ENCODE data around the gene PLPPR3. TPM values are rescaled to one million over a fixed set of nuclear protein-coding genes. Genes with fewer than 3 reads are reported as not detected.

Gene PLPPR3
- polyA plus RNA-seq, 1 donor from 2014 or later: 239 TPM

DNA sequence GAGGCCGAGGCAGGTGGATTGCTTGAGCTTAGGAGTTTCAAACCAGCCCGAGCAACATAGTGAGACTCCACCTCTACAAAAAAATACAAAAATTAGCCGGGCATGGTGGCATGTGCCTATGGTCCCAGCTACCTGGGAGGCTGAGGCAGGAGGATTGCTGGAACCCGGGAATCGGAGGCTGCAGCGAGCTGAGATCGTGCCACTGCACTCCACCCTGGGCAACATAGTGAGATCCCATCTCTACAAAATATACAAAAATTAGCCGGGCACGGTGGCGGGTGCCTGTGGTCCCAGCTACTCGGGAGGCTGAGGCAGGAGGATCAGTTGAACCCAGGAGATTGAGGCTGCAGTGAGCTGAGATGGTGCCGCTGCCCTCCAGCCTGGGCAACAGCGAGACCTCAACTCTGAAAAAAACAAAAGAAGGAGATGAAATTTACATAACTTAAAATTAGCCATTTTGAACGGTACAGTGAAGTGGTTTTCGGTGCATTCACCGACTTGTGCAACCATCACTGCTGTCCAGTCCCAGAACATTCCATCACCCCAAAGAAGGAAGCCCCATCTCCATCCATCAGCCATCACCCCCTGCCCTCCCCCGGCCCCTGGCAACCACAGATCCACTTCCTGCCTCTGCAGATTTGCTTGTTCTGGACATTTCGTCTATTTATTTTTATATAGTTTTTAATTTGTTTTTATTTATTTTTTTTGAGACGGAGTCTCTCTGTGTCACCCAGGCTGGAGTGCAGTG is 4.3 kb upstream of the PLPPR3 start:
- no peaks in the 10 kb centered on the region for H4K20me1 ChIP-seq (ENCODE audit: insufficient read depth)
- no peak overlapping the region for H2AFZ ChIP-seq (ENCODE audit: low read depth, low read length)
- H3K79me2 ChIP-seq (replicated peaks; ENCODE audit: insufficient read depth, low read length): peaks cover 14% of the 10 kb centered on the region
- no peak overlapping the region for H3K4me2 ChIP-seq (ENCODE audit: low read length)
- TF ChIP-seq MXI1 (conservative IDR thresholded peaks at IDR 0.05; ENCODE audit: poor library complexity, severe bottlenecking) (no peak), TAF1 (IDR thresholded peaks at IDR 0.05; ENCODE audit: low read depth) (no peak), EZH2 (IDR thresholded peaks at IDR 0.05; ENCODE audit: borderline replicate concordance, insufficient read depth, low read length, poor library complexity, severe bottlenecking) (no peak), SMC3 (conservative IDR thresholded peaks at IDR 0.05; ENCODE audit: poor library complexity) (no peak), EP300 (conservative IDR thresholded peaks at IDR 0.05; ENCODE audit: poor library complexity, severe bottlenecking) (no peak), RAD21 (conservative IDR thresholded peaks at IDR 0.05) (no peak), POLR2AphosphoS5 (IDR thresholded peaks at IDR 0.05) (no peak)
- TF ChIP-seq, protein P1, sequence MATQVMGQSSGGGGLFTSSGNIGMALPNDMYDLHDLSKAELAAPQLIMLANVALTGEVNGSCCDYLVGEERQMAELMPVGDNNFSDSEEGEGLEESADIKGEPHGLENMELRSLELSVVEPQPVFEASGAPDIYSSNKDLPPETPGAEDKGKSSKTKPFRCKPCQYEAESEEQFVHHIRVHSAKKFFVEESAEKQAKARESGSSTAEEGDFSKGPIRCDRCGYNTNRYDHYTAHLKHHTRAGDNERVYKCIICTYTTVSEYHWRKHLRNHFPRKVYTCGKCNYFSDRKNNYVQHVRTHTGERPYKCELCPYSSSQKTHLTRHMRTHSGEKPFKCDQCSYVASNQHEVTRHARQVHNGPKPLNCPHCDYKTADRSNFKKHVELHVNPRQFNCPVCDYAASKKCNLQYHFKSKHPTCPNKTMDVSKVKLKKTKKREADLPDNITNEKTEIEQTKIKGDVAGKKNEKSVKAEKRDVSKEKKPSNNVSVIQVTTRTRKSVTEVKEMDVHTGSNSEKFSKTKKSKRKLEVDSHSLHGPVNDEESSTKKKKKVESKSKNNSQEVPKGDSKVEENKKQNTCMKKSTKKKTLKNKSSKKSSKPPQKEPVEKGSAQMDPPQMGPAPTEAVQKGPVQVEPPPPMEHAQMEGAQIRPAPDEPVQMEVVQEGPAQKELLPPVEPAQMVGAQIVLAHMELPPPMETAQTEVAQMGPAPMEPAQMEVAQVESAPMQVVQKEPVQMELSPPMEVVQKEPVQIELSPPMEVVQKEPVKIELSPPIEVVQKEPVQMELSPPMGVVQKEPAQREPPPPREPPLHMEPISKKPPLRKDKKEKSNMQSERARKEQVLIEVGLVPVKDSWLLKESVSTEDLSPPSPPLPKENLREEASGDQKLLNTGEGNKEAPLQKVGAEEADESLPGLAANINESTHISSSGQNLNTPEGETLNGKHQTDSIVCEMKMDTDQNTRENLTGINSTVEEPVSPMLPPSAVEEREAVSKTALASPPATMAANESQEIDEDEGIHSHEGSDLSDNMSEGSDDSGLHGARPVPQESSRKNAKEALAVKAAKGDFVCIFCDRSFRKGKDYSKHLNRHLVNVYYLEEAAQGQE (IDR thresholded peaks at IDR 0.05; ENCODE audit: borderline replicate concordance): no peak
- TF ChIP-seq, protein P2, sequence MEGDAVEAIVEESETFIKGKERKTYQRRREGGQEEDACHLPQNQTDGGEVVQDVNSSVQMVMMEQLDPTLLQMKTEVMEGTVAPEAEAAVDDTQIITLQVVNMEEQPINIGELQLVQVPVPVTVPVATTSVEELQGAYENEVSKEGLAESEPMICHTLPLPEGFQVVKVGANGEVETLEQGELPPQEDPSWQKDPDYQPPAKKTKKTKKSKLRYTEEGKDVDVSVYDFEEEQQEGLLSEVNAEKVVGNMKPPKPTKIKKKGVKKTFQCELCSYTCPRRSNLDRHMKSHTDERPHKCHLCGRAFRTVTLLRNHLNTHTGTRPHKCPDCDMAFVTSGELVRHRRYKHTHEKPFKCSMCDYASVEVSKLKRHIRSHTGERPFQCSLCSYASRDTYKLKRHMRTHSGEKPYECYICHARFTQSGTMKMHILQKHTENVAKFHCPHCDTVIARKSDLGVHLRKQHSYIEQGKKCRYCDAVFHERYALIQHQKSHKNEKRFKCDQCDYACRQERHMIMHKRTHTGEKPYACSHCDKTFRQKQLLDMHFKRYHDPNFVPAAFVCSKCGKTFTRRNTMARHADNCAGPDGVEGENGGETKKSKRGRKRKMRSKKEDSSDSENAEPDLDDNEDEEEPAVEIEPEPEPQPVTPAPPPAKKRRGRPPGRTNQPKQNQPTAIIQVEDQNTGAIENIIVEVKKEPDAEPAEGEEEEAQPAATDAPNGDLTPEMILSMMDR (IDR thresholded peaks at IDR 0.05; ENCODE audit: poor library complexity, severe bottlenecking): no peak
- no peaks in the 10 kb centered on the region for H3F3A ChIP-seq (ENCODE audit: insufficient read depth, low read length, poor library complexity, severe bottlenecking)
- no peaks in the 10 kb centered on the region for H3K9me3 ChIP-seq (ENCODE audit: low read length)
- H3K27me3 ChIP-seq (ENCODE audit: insufficient read depth, low read depth, low read length): no peaks in the 10 kb centered on the region
- no peaks in the 10 kb centered on the region for H3K36me3 ChIP-seq (ENCODE audit: insufficient read depth, low read length)
- H3K9me2 ChIP-seq (ENCODE audit: insufficient read depth, low read length): no peaks in the 10 kb centered on the region
- H3K27ac ChIP-seq (ENCODE audit: low read length): no peak overlapping the region
- H3K4me3 ChIP-seq (ENCODE audit: low read length): no peak overlapping the region
- H3K9ac ChIP-seq (ENCODE audit: low read length): no peak overlapping the region

DNA sequence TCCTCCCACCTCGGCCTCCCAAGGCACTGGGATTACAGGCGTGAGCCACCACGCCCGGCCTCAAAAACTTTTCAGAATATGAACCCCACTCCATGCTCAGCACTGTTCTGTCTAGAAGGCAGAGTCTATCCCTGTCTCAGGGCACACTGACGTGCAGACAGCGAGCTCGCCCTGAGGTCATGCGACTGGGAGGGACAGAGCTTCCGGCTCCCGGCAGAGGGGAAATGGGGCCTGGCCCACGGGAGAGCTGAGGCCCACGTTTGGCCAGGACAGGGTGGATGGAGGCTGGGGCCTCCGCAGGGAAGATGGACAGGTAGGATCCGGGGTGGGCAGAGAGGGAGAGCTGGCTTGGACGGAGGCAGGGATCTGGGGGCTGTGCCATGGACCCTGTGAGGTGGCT is 3.1 kb upstream of the PLPPR3 start:
- Histone ChIP-seq H3K9me2 (ENCODE audit: insufficient read depth, low read length) (no peaks in the 10 kb centered on the region), H4K20me1 (ENCODE audit: insufficient read depth) (no peaks in the 10 kb centered on the region), H3K36me3 (ENCODE audit: insufficient read depth, low read length) (no peaks in the 10 kb centered on the region), H3K79me2 (replicated peaks; ENCODE audit: insufficient read depth, low read length) (peaks cover 25% of the 10 kb centered on the region), H2AFZ (ENCODE audit: low read depth, low read length) (no peak overlapping the region), H3K4me3 (ENCODE audit: low read length) (no peak overlapping the region), H3F3A (ENCODE audit: insufficient read depth, low read length, poor library complexity, severe bottlenecking) (no peaks in the 10 kb centered on the region), H3K9ac (ENCODE audit: low read length) (no peak overlapping the region), H3K27ac (ENCODE audit: low read length) (no peak overlapping the region), H3K27me3 (ENCODE audit: insufficient read depth, low read depth, low read length) (no peaks in the 10 kb centered on the region), H3K4me2 (ENCODE audit: low read length) (no peak overlapping the region), H3K9me3 (ENCODE audit: low read length) (no peaks in the 10 kb centered on the region)
- TF ChIP-seq EP300 (conservative IDR thresholded peaks at IDR 0.05; ENCODE audit: poor library complexity, severe bottlenecking): no peak
- TF ChIP-seq POLR2AphosphoS5 (IDR thresholded peaks at IDR 0.05): no peak
- no peak for TF ChIP-seq TAF1 (IDR thresholded peaks at IDR 0.05; ENCODE audit: low read depth)
- TF ChIP-seq, protein P2 (IDR thresholded peaks at IDR 0.05; ENCODE audit: poor library complexity, severe bottlenecking): no peak
- TF ChIP-seq RAD21 (conservative IDR thresholded peaks at IDR 0.05): no peak
- no peak for TF ChIP-seq EZH2 (IDR thresholded peaks at IDR 0.05; ENCODE audit: borderline replicate concordance, insufficient read depth, low read length, poor library complexity, severe bottlenecking)
- TF ChIP-seq, protein P1 (IDR thresholded peaks at IDR 0.05; ENCODE audit: borderline replicate concordance): no peak
- no peak for TF ChIP-seq SMC3 (conservative IDR thresholded peaks at IDR 0.05; ENCODE audit: poor library complexity)
- TF ChIP-seq MXI1 (conservative IDR thresholded peaks at IDR 0.05; ENCODE audit: poor library complexity, severe bottlenecking): no peak
